Endometrium (tissue), 2 donors: ENCODE results near the gene GATB.
"Not testable (repeated sequence)": the region's sequence is repeated elsewhere in the genome, so short reads cannot be mapped to it uniquely, and the experiment has no call there.

Experiments
- FAIRE-seq: peaks from 2 replicates; lab custom pipeline; 2012; peaks lifted over from hg19 to GRCh38; lab: Jason Lieb, UNC
- donor health status: control.
- donor health status: control.

Gene GATB

DNA sequence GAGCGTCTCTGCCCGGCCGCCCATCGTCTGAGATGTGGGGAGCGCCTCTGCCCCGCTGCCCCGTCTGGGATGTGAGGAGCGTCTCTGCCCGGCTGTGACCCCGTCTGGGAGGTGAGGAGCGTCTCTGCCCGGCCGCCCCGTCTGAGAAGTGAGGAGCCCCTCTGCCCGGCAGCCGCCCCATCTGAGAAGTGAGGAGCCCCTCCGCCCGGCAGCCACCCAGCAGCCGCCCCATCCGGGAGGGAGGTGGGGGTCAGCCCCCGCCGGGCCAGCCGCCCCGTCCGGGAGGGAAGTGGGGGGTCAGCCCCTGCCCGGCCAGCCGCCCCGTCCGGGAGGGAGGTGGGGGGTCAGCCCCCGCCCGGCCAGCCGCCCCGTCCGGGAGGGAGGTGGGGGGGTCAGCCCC is 29.1 kb downstream of the GATB start:
- FAIRE-seq = not testable (repeated sequence)

DNA sequence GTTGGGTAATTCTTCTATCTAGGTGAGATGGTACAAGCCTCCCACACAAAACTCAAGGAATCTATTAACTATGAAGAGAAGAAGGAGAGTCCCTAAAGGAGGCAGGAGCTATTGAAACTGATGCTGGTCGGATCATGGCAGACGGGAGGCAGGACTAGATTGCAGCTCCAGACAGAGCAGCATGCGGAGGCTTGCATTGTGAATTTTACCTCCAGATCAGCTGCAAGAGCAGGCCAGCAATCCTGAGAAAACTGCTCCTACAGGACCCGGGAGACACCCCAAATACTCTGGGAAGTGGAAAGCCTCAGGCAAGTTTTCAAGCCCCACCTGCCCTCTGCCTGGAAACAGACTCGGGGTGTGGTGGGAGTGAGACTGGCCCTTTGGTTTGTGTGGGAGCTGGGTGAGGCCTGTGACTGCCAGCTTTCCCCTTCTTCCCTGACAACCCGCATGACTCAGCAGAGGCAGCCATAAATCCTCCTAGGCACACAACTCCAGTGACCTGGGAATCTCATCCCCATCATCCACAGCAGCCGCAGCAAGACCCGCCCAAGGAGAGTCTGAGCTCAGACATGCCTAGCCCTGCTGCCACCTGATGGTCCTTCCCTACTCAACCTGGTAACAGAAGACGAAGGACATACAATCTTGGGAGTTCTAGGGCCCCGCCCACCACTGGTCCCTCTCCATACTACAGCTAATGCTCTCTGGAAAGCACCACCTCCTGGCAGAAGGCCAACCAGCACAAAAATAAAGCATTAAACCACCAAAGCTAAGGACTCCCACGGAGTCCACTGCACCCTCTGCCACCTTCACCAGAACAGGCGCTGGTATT is 30.9 kb downstream of the GATB start:
- FAIRE-seq = no peak

DNA sequence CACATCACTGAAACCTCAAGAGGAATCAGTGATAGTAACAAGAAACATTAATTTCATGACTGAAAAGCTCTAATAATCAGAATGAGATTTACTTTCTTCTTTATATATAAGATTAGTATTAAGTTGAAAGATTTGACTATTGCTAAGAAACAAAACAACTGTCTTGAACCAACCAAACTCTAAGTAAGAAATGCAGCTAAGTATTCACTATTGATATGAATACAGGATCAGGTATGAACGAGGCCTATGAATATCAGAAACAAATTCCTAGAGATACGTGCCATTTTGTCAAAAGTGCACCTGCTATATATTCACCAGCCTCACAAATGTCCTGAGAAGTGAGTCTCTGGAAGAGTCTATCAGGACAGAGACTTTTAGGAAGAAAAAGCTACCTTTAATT is 32.1 kb downstream of the GATB start:
- FAIRE-seq = no peak

DNA sequence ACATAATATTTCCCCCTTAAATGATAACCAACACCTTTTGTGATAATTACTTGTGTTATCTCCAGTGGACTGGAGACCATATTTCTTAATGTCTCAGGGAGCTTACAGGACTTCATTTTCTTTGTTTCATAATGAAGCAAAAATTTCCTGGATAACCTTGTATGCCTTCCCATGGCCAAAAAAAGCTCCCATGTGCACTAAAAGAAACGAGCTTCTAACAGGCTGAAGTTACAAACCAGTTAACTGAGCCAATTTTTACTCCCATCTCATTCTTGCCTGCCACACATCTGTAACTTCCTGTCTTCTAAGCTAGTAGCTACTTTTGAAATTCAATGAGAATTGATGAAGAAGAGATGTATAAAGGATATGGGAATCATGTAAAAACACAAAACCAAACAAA is 32.8 kb downstream of the GATB start:
- no peak for FAIRE-seq

DNA sequence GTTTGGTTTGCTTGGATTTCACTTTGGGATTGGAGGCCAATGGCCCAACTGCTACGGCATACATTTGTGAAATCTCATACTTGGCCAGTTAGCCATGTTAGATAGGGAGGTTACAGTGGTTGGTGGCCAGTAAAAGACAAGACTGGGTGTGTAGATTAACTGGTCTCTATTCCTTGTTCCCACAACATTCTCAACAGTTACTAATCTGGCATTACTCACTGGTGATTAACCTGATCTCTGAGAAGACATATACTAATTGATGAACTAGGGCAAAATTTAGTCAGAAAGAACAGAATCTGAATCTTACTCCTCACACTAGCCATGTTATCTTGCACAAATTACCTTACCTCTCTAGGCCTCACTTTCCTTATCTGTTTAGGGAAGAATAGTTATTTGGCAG is 33.4 kb downstream of the GATB start:
- FAIRE-seq = no peak

DNA sequence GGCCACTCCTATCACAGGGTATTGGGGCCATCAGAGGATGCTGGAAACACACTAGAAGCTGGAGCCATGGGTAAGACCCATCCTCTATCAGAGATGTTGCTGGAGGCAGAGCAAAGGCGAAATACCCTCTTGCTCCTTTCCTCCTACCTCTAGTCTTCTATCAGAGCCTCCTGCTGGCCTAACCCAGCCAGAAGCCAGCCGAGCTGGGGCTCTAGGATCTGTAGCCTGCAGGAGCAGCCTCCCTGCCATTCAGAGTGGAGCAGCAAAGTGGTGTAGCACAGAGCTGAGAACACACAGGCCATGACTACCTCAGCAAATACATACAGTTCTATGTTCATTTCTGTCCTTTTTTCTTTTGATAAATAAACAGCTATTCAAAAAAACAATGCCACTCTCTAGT is 35.7 kb downstream of the GATB start:
- FAIRE-seq = no peak

DNA sequence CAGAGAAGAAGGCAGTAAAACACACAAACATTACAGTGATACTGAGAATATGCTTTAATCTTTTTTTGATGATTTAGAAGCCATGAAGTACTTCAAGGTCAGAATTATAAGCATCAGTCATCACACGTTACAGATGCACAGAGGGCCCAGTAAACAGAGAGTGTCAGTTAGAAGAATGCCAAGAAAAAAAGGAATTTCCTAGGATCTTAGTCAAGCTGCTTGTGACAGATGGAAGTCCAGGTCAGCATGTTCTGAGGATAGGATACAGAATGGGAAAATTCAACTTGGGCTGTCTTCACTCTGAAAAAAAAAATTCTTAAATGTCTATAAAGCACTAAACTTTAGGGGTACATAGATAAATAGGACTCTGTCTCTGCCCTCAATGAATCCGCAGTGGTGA is 38.9 kb downstream of the GATB start:
- no peak for FAIRE-seq

DNA sequence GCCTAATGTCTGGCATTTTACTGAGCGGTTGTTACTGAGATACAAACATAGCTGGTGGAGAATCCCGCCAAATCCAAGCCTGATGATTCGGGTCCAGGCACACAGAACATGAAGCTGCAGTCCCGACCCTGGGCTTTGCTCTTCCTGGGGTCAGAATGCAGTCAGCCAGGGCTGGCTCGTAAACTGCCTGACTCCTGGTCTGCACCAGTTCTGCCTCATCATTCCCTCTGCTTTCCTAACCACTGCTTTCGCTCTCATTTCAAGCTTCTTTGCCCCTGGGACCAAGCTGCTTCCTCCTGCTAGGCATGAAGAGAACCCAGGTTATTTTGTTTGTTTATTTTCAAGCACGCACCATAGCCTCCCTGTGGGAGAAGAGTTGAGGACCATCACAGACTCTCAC is 39.3 kb downstream of the GATB start:
- FAIRE-seq = no peak

DNA sequence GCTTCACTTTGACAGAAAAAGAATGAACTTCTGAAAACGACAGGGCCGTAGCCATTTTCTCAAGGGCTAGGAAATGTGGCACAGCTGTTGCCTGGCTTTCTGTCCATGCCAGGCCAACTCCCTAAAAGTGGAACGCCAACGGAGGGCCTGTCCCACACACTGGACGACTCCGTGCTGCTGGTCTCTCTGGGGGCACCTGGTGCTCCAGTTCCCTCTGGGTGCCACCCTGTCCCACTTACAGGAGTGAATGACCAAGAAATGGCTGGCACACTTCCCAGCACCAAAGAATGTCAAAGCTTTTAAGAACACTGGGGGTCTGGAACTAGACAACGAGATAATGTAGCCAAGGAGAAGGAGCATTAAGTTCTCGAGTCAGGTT is 40.9 kb downstream of the GATB start:
- no peak for FAIRE-seq

DNA sequence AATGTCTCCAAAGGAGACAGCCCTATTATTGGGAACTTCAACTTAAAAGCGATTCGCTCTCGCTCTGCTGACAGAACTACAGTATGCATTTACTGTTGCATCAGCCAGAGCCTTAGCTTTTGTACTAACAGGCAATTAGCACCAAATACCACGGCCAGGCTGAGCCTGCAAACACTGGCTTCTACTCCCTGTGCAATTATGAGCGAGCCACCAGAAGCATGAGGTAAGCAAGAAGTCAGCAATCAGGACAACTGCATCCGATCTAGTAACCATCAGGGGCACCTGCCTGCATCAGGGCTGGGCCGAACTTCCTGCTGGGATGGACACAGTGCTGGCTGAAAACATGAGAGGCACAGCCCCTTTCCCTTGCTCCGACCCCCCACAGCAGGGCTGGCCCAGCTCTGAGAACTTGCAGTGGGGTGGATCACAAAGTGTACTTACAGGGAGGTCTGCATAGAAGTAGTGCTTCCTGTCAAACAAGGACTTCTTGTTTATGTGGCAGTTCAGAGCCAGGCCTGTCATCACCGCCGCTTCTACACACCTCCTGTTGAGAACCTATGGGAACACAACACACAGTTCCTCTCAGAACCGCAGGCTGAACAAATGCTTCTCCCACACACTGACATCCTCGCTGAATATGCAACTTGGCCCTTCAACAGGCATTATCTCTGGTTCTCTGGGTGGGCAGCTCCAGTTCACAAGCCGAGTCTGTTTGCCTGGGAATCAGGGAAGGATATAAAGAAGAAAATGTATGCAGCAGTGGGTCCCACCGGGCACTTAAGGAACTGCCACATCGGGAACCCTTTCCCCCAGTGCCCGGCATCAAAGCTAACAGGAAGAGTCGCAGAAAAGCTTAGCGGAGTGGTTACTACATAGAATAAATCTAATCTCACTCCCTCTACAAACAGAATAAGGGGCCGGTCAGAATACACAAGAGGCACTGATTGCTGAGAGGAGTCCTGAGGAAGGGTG is 41.5 kb downstream of the GATB start:
- no peak for FAIRE-seq

DNA sequence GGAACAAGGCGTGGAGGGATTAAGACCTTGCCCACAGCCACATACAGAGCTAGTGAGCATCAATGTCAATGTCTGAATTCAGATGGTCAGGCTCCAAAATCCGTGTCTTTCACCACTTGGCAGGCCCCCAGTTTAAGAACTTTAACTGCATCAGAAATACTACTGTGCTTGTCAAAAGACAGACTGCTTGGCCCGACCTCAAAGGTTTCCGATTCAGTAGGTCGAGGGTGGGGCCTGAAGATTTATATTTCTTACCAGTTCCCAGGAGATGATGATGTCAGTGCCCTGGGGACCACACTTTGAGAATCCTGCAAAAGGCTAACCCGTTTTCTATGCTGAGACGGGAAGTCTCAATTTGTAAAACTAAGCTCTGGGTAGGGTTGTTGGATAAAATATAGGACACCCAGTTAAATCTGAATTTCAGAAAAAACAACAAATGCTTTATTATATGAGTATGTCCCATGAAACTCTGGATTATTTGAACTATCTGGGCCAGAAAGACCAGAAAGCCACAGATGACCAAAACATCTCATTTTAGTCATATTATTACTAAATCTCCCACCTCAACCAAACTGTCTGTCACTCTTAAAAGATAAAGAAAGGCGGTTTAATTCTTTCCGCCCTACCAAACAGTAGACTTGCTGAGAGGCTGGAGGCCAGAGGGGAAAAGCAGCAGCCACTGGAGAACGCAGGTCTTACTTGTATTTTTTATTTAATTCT is 42.7 kb downstream of the GATB start:
- no peak for FAIRE-seq

DNA sequence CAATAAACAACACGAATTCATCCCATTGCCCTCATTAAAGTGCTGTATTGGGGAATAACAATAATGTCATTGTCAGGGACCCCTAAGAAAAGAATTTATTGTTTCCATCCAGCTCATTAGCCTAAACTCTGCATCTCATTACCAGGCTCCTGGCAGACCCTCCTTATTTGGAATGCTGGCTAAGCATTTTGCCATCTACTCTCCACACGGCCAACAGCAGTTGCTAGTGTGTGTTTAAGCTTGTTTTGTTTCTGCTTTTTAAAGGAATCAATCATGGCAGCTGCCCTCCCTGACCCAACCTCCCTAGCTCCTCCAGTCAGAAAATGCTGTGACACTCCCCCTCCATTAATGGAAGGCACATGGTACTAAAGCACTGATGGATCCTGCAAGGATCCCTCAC is 43.5 kb downstream of the GATB start:
- FAIRE-seq = no peak

DNA sequence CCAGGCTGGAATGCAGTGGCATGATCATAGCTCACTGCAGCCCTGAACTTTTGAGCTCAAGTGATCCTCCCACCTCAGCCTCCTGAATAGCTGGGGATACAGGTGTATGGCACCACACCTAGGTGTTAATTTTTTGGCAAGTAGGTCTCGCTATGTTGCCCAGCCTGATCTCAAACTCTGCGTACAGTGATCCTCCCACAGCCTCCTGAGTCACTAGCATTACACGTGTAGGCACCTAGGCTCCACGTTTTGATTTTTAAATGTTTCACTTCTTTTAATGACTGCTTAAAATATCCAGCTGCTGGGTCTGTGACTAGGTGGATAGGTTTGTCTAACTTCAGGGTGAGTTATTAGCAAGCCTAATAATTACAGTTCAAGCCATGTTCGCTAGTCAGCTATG is 44.5 kb downstream of the GATB start:
- FAIRE-seq = no peak

DNA sequence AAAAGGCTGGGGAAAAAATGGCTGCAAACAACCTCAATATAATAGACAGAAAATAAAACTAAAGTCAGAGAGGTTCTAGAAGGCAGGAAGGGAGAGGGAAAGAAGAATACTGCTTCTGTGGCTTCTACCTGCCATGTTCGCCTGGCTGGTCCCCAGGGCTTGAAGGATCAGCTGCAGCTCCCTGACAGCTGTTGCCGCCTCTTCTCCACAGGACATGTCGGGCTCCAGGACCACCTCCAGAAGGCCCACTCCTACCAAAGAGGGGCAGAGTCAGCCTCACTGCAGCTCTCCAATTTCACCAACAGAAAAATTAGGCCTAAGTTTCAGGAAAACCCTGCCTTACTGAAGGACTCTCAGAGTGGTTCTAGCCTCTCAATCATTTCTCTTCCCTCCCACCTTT is 44.9 kb downstream of the GATB start:
- FAIRE-seq = no peak

DNA sequence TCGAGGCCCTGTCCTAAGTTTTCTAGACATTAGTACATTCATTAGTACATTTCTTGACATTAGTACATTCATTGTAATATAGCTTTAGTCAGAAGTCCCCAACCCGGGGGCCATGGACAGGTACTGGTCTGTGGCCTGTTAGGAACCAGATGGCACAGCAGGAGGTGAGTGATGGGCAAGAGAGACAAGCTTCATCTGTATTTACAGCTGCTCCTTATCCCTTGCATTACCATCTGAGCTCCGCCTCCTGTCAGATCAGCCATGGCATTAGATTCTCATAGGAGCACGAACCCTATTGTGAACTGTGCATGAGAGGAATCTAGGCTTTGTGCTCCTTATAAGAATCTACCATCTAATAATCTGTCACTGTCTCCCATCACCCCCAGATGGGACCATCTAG is 48.0 kb downstream of the GATB start:
- FAIRE-seq = no peak

DNA sequence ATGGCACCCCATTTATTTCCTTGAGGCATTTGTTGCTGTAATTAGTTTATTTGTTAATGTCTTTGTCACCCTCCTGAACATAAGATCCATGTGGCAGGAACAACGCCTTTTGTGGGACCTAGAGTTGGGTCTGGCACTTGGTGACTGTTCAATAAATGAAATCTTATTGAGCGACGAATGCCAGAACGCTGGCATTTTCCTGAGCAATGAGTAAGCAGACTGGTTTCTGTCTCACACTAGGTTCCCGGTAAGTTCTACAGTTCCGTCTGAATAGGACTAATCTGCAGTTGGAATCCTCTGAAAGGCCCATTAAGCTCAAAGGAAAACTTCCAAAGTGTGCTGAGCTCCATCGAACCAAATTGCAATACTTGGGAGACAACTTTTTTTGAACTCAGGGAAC is 49.2 kb downstream of the GATB start:
- FAIRE-seq = no peak

DNA sequence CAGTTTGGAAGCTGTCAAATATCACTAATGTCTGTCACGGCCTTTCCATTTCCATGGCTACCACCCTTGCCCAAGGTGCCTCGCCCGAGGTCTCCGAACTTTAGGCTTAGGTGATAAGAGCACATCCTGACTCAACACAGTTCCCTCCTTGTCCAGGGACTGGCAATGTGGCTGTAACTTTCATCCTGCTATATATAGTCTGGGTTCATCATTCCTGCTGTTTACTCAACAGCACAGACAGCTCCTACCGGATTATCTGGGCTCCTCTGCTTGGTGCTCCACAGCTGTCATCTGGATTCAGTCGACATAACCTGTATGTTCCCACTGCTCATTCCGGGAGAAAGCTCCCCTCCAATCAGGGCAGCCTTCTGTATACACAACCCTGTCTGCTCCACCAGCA is 51.2 kb downstream of the GATB start:
- no peak for FAIRE-seq

DNA sequence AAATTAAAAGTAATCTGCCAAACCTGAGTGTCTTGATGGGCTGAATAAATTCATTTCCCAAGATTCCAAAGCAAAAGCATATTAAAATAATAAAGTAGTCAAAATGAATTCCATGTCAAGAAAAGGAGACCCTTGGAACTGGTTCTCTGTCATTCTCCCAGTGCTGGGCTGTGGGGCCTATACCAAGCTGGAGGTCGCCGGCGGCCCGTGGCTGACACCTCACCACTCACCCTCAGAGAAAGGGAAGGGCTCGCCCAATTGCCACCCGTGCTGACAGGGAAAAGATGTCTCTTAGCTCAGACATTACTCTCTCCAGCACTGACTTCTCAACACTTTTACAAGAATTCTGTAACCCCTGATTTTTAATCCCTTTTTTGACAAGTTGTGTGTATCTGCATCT is 51.7 kb downstream of the GATB start:
- no peak for FAIRE-seq

DNA sequence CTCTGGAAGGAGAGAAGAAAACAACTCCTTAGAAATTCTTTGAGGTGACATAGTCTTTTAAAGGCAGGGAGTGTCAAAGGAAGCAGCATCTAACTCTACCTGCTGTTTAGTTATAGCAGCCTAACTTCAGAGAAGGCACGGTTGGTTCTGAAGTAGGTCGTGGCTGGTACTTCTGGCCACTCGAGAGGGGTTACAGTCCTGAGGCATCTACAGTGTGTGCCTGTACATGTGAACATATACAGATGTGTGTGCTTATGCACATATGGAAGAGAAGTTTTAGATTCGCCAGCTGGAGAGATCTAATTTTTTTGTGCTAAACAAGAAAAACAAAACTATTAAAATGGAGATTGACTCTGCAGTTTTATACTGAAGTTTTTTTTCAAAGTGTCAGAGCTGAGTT is 52.7 kb downstream of the GATB start:
- no peak for FAIRE-seq

DNA sequence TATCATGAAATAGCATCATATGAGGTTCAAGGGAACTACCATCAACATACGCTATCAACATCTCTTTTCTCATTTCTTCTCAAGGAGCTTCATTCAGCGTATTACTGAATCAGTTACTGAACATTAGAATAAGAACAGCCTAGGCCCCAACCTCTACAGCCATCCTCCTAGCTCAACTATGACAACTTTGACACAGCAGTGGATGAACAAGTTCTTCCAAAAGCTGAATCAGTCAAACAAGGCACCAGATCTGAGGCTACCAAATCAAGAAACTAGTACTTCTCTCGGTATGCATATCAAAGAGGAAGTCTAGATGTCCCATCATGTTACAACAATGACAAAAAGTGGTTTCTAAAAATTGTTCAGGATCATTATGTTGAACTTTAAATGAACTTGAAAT is 57.4 kb downstream of the GATB start:
- no peak for FAIRE-seq

DNA sequence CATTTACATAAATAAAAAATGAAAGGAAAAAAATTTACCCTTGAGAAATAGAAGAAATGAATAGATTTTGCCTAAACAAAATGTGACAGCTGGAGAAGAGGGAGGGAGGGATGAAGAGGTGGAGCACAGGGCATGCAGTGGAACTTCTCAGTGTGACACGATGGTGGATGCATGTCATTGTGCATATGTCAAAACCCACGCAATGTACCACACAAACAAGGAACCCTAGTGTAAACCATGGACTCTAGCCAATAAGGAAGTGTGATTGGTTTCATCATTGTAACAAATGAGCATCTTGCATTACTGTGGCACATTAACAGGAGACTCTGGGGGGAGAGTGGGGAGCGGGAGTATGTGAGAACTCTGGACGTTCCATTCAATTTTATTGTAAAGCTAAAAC is 58.6 kb downstream of the GATB start:
- FAIRE-seq = no peak

DNA sequence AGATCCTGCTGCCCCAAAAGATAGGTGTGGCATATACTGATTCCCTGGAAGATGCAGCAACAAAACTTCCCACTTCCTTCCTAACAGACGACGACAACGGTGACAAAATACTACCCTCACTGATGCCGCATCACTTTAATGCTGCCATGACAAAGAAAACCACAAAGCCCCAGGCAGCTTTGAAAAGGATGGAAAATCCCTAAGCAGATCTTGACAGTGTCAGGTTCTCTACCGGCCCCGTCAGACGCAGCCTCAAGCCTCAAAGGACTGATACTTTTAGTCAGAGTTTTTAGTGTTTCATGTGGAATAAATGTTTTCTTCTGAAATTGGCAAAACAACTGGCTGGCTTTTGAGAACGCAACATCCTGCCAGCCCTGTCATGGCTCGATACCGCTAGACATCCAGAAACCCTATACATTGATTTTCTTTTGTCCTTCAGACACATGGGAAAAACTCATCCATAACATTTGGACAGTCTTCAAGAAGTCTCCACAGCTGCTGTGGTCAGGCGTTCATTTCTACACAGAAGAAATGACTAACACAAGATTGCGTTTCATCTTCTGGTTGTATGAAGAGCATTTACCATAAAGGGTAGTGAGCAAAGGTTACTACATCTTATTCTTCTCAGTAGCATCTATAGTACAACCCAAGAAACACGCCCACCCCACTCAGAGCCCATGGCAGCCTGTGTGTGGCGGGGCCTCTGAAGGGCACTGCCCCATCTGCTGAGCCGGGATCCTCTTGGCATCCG is 60.1 kb downstream of the GATB start:
- no peak for FAIRE-seq
